Hippocampal formation (tissue), 2 donors: Measurements from ENCODE around the gene NELFA.

Source experiments
- DNase-seq, 2 donors: peaks; one replicate each; lab custom pipeline; 2025; lab: John Stamatoyannopoulos, UW

The NELFA gene

GRCh38 chr4:1937550-1937949 lies 71.2 kb downstream of the NELFA start:
- no peak for DNase-seq

DNA sequence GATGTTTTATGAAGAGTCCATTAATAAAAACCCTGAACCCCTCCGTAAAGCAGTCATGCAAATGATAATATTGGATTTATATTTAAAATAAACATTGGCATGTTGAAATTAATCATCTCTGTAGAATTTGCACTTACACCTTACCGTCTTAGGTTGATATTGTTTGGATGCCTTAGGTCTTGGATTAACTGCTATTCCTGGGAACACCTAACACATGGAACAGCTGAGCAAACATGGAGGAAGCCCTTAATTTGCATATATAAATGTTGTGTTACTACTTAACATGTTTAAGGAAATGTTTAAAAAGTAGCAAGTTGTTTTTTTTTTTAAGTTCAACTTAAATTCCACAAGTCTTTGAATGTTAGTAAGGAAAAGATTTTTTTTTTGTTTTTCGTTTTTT lies 75.1 kb downstream of the NELFA start:
- no peak for DNase-seq

- DNase-seq = no peak
Measured at GRCh38 chr4:1932736-1933135, 76.0 kb downstream of the NELFA start.
